ENCODE data around the gene UBE2U. TPM values are rescaled to one million over a fixed set of nuclear protein-coding genes. Genes with fewer than 3 reads are reported as not detected.

UBE2U gene
- total and polyA plus RNA-seq, 2 experiments from 2014 or later: not detected

DNA sequence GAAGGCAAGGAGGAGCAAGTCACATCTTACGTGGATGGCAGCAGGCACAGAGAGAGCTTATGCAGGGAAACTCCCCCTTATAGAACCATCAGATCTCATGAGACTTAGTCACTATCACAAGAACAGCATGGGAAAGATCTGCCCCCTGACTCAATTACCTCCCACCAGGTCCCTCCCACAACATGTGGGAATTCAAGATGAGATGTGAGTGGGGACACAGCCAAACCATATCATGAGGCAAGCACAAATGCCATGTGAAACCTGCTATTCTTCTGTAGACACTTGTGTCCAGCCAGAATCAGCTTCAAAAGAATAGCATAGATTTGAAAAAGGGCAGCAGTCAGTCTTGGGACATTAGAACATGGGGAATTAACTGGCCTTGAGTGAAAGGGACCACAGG, 32.2 kb upstream of the UBE2U start:
- TF ChIP-seq EZH2phosphoT487 (IDR thresholded peaks at IDR 0.05; ENCODE audit: insufficient read depth, low read depth) (no peak), EZH2 (IDR thresholded peaks at IDR 0.05; ENCODE audit: insufficient read depth, poor library complexity, severe bottlenecking) (no peak)
- no peaks in the 10 kb centered on the region for H3K9me3 ChIP-seq (ENCODE audit: low read depth)
- H2AFZ ChIP-seq: no peak overlapping the region
- peak overlapping the region; percentile 61 for H3K4me2 ChIP-seq (ENCODE audit: unreplicated experiment)
- H3K27me3 ChIP-seq (replicated peaks; ENCODE audit: insufficient read depth): no peaks in the 10 kb centered on the region
- in situ Hi-C loops (cut with MboI): no loop called here
- no peak overlapping the region for H3K9ac ChIP-seq
- no peaks in the 10 kb centered on the region for H3K36me3 ChIP-seq (ENCODE audit: low read depth)
- H3K4me1 ChIP-seq (ENCODE audit: insufficient read depth): peaks cover 30% of the 10 kb centered on the region
- 88 to 96% methylated on average over 1 of the region's 1 CpG for WGBS, 2 experiments (ENCODE audit: low coverage in 1 of 2, low lambda C conversion rate in 2 of 2, missing lambda C conversion rate in 2 of 2)
- no peak overlapping the region for H3K4me3 ChIP-seq
- no peaks in the 10 kb centered on the region for H4K20me1 ChIP-seq (ENCODE audit: insufficient read depth)
- no peak for DNase-seq
- peaks cover 34% of the 10 kb centered on the region for H3F3A ChIP-seq (ENCODE audit: insufficient read depth)
- H3K27ac ChIP-seq: 0 out of 2 replicates have a peak overlapping the region, but pooled peaks have one; percentile 54
- no peaks in the 10 kb centered on the region for H3K79me2 ChIP-seq (ENCODE audit: insufficient read depth)
- H3K9me2 ChIP-seq (ENCODE audit: insufficient read depth): no peaks in the 10 kb centered on the region

DNA sequence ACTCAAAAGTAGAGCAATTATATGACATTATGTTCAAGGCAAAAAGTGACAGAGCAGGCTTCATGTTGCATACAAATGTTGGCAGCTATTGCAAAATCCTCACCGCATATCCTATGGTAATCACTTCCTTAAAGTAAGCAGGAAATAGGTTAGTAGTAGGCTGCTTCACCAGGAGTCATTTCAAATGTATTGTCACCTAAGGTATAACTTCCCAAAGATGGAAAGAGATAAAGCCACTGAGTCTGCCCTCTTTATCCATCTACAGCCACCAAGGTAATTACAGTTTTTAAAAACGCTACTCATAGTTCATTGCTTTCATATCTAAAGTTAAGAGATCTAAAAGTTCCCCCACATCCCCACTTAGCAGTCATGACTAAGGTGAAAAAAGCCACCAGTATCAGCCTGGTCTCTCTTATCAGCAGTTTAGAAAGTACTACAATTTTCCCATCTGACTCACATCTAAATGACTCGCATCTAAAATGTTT, 31.6 kb upstream of the UBE2U start:
- DNase-seq: peak; percentile 66
- WGBS, 2 experiments (ENCODE audit: low coverage in 1 of 2, low lambda C conversion rate in 2 of 2, missing lambda C conversion rate in 2 of 2): 29 to 31% methylated on average over 3 of the region's 3 CpGs
- Histone ChIP-seq H3K79me2 (ENCODE audit: insufficient read depth) (no peaks in the 10 kb centered on the region), H3K4me1 (ENCODE audit: insufficient read depth) (peaks cover 28% of the 10 kb centered on the region), H3K36me3 (ENCODE audit: low read depth) (no peaks in the 10 kb centered on the region), H3K27me3 (replicated peaks; ENCODE audit: insufficient read depth) (no peaks in the 10 kb centered on the region), H4K20me1 (ENCODE audit: insufficient read depth) (no peaks in the 10 kb centered on the region), H3K4me2 (ENCODE audit: unreplicated experiment) (peak overlapping the region; percentile 61), H3K9ac (peak overlapping the region; percentile 13; the same call in 1 of the 2 replicates), H3K4me3 (peak overlapping the region; percentile 2; the same call in 1 of the 2 replicates), H3K27ac (peak overlapping the region; percentile 54), H3F3A (ENCODE audit: insufficient read depth) (peaks cover 31% of the 10 kb centered on the region), H2AFZ (no peak overlapping the region), H3K9me2 (ENCODE audit: insufficient read depth) (no peaks in the 10 kb centered on the region), H3K9me3 (ENCODE audit: low read depth) (no peaks in the 10 kb centered on the region)
- no peak for TF ChIP-seq EZH2phosphoT487 (IDR thresholded peaks at IDR 0.05; ENCODE audit: insufficient read depth, low read depth)
- TF ChIP-seq EZH2 (IDR thresholded peaks at IDR 0.05; ENCODE audit: insufficient read depth, poor library complexity, severe bottlenecking): no peak
- in situ Hi-C loops (cut with MboI): no loop called here

DNA sequence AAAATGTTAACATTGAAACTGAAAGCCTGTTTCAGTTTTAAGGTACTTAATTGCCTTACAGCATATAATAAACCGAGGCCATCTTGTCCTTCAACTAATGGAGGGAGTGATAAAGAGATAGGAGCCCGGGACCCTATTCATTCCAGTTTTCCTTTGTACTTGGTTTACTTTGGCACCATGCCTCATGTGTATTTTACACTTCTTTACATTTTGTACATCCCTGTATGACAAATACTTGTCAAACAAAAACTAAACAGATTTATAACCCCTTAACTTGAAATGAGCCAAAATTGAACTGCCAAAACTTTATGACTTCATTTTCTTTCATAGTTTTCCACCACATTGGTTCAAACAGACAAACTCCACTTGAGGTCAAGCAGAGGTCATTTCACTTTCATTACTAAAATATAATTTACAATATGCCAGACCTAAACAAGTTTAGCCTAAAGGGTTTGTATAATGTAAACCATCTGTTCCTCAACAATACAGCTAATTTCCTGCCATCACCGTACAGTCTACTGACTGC, 30.9 kb upstream of the UBE2U start:
- peak; percentile 33 for DNase-seq
- H3F3A ChIP-seq (ENCODE audit: insufficient read depth): peaks cover 26% of the 10 kb centered on the region
- H3K27me3 ChIP-seq (replicated peaks; ENCODE audit: insufficient read depth): no peaks in the 10 kb centered on the region

DNA sequence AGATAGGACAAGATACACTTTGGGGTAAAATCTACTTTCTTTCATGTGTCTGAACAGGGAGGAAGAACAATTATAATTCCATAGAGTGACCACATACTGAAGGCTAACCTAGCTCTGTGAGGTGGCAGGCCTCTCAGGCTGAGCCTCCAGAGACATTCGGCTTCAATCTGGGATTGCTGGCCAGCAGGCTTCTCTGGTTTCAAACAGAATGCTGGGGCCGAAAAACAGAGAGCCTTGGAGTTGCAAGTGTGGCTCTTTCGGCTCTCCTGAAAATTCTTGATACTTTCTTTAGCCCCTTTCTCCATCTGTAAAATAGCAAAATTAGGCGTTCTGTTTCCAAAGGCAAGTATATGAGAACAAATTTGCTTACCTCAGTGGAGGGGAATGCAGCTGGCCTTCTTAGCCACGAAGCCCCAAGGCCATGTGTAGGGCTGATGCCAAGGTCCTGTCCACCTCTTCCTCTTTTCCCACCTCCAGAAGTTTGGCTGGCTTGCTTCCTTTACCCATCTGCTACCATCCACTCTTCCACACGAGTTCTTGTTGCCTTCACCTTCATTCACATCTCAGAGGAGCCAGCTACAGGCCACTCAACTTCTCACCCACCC, 30.0 kb upstream of the UBE2U start:
- H3F3A ChIP-seq (ENCODE audit: insufficient read depth): peaks cover 25% of the 10 kb centered on the region
- H2AFZ ChIP-seq: no peak overlapping the region
- no peaks in the 10 kb centered on the region for H4K20me1 ChIP-seq (ENCODE audit: insufficient read depth)
- DNase-seq: no peak
- H3K27ac ChIP-seq: peak overlapping the region; percentile 54; the same call in 1 of the 2 replicates
- WGBS, 2 experiments (ENCODE audit: low coverage in 1 of 2, low lambda C conversion rate in 2 of 2, missing lambda C conversion rate in 2 of 2): 90 to 91% methylated on average over 6 of the region's 6 CpGs
- H3K79me2 ChIP-seq (ENCODE audit: insufficient read depth): no peaks in the 10 kb centered on the region
- in situ Hi-C loops (cut with MboI): no loop called here
- no peak overlapping the region for H3K9ac ChIP-seq
- no peaks in the 10 kb centered on the region for H3K36me3 ChIP-seq (ENCODE audit: low read depth)
- TF ChIP-seq EZH2phosphoT487 (IDR thresholded peaks at IDR 0.05; ENCODE audit: insufficient read depth, low read depth): no peak
- no peak for TF ChIP-seq EZH2 (IDR thresholded peaks at IDR 0.05; ENCODE audit: insufficient read depth, poor library complexity, severe bottlenecking)
- no peak overlapping the region for H3K4me3 ChIP-seq
- H3K4me2 ChIP-seq (ENCODE audit: unreplicated experiment): peak overlapping the region; percentile 61
- peaks cover 25% of the 10 kb centered on the region for H3K4me1 ChIP-seq (ENCODE audit: insufficient read depth)
- no peaks in the 10 kb centered on the region for H3K27me3 ChIP-seq (replicated peaks; ENCODE audit: insufficient read depth)
- no peaks in the 10 kb centered on the region for H3K9me3 ChIP-seq (ENCODE audit: low read depth)
- no peaks in the 10 kb centered on the region for H3K9me2 ChIP-seq (ENCODE audit: insufficient read depth)

More for the DNA sequence above, 30.9 kb upstream of the UBE2U start:
- H3K4me3 ChIP-seq: peak overlapping the region; percentile 8; the same call in 1 of the 2 replicates
- peak overlapping the region; percentile 13 for H3K9ac ChIP-seq
- no peak for TF ChIP-seq EZH2phosphoT487 (IDR thresholded peaks at IDR 0.05; ENCODE audit: insufficient read depth, low read depth)
- no peak for TF ChIP-seq EZH2 (IDR thresholded peaks at IDR 0.05; ENCODE audit: insufficient read depth, poor library complexity, severe bottlenecking)
- H3K4me1 ChIP-seq (ENCODE audit: insufficient read depth): peaks cover 25% of the 10 kb centered on the region
- no peaks in the 10 kb centered on the region for H3K36me3 ChIP-seq (ENCODE audit: low read depth)
- H2AFZ ChIP-seq: peak overlapping the region; percentile 6; the same call in 1 of the 2 replicates
- H3K9me2 ChIP-seq (ENCODE audit: insufficient read depth): no peaks in the 10 kb centered on the region
- H4K20me1 ChIP-seq (ENCODE audit: insufficient read depth): no peaks in the 10 kb centered on the region
- H3K27ac ChIP-seq: peak overlapping the region; percentile 54
- H3K9me3 ChIP-seq (ENCODE audit: low read depth): no peaks in the 10 kb centered on the region
- in situ Hi-C loops (cut with MboI): no loop called here
- 18 to 21% methylated on average over 3 of the region's 3 CpGs for WGBS, 2 experiments (ENCODE audit: low coverage in 1 of 2, low lambda C conversion rate in 2 of 2, missing lambda C conversion rate in 2 of 2)
- H3K79me2 ChIP-seq (ENCODE audit: insufficient read depth): no peaks in the 10 kb centered on the region
- peak overlapping the region; percentile 61 for H3K4me2 ChIP-seq (ENCODE audit: unreplicated experiment)

Data from GM23248 (cell line).